GM19397 (cell line): ENCODE data around the gene ADTRP.

Source experiments
- ATAC-seq: cut with Tn5 transposase; IDR thresholded peaks from one replicate; pipeline ENCODE4 v1.9.1; 2021; ENCODE audit warnings: mild to moderate bottlenecking, moderate library complexity; ENCODE audit not compliant: unreplicated experiment

ADTRP gene

GRCh38 chr6:11774426-11774825 lies 4.2 kb downstream of the ADTRP start:
- ATAC-seq: no peak

GRCh38 chr6:11773581-11773980 lies 5.0 kb downstream of the ADTRP start:
- no peak for ATAC-seq

- ATAC-seq: no peak
Observed at GRCh38 chr6:11773013-11773412, 5.6 kb downstream of the ADTRP start.

GRCh38 chr6:11772109-11772825 lies 6.3 kb downstream of the ADTRP start:
- no peak for ATAC-seq

- no peak for ATAC-seq
Observed at GRCh38 chr6:11771473-11772048, 7.0 kb downstream of the ADTRP start.

- no peak for ATAC-seq
Observed at GRCh38 chr6:11770546-11771466, 7.8 kb downstream of the ADTRP start.

GRCh38 chr6:11769811-11770545 lies 8.6 kb downstream of the ADTRP start:
- no peak for ATAC-seq

GRCh38 chr6:11769244-11769643 lies 9.4 kb downstream of the ADTRP start:
- ATAC-seq: no peak

GRCh38 chr6:11767978-11768756 lies 10.4 kb downstream of the ADTRP start:
- no peak for ATAC-seq

- ATAC-seq: no peak
Observed at GRCh38 chr6:11767458-11767857, 11.1 kb downstream of the ADTRP start.

- no peak for ATAC-seq
Observed at GRCh38 chr6:11766589-11767450, 11.8 kb downstream of the ADTRP start.

- ATAC-seq: no peak
Observed at GRCh38 chr6:11766043-11766442, 12.6 kb downstream of the ADTRP start.

GRCh38 chr6:11764250-11764604 lies 14.4 kb downstream of the ADTRP start:
- ATAC-seq: no peak

GRCh38 chr6:11763460-11764249 lies 14.9 kb downstream of the ADTRP start:
- ATAC-seq: no peak

- ATAC-seq: no peak
Observed at GRCh38 chr6:11762794-11763459, 15.7 kb downstream of the ADTRP start.

- ATAC-seq: no peak
Observed at GRCh38 chr6:11761744-11762620, 16.6 kb downstream of the ADTRP start.

GRCh38 chr6:11760015-11760473 lies 18.6 kb downstream of the ADTRP start:
- no peak for ATAC-seq
